DMS79 treated with DMSO at 0.1 percent for 48 hours (cell line): ENCODE measurements around the gene SEPSECS.
"Not testable (repeated sequence)": the region's sequence is repeated elsewhere in the genome, so short reads cannot be mapped to it uniquely, and the experiment has no call there.

Source experiments
- DNase-seq: peaks from one replicate; lab custom pipeline; 2025; lab: John Stamatoyannopoulos, UW

The SEPSECS gene

GRCh38 chr4:25109511-25109910, 50.7 kb downstream of the SEPSECS start:
- DNase-seq = no peak

GRCh38 chr4:25108556-25108955, 51.7 kb downstream of the SEPSECS start:
- DNase-seq = no peak

GRCh38 chr4:25107827-25108516, 52.3 kb downstream of the SEPSECS start:
- DNase-seq = no peak

GRCh38 chr4:25106363-25107151, 53.7 kb downstream of the SEPSECS start:
- DNase-seq = no peak

GRCh38 chr4:25104591-25104990, 55.7 kb downstream of the SEPSECS start:
- DNase-seq = no peak

GRCh38 chr4:25103418-25103817, 56.8 kb downstream of the SEPSECS start:
- DNase-seq = peak; percentile 12

GRCh38 chr4:25101836-25102235, 58.4 kb downstream of the SEPSECS start:
- DNase-seq = no peak

- no peak for DNase-seq
Observed at GRCh38 chr4:25100710-25101109, 59.5 kb downstream of the SEPSECS start.

- no peak for DNase-seq
Observed at GRCh38 chr4:25100021-25100555, 60.2 kb downstream of the SEPSECS start.

GRCh38 chr4:25098964-25099891, 61.0 kb downstream of the SEPSECS start:
- peak; percentile 26 for DNase-seq

GRCh38 chr4:25096981-25097443, 63.2 kb downstream of the SEPSECS start:
- DNase-seq = no peak

GRCh38 chr4:25096251-25096980, 63.8 kb downstream of the SEPSECS start:
- DNase-seq = no peak

- DNase-seq = no peak
Observed at GRCh38 chr4:25095837-25096236, 64.4 kb downstream of the SEPSECS start.

- no peak for DNase-seq
Observed at GRCh38 chr4:25092139-25092538, 68.1 kb downstream of the SEPSECS start.

- no peak for DNase-seq
Observed at GRCh38 chr4:25090516-25090915, 69.7 kb downstream of the SEPSECS start.

GRCh38 chr4:25089051-25089763, 71.0 kb downstream of the SEPSECS start:
- no peak for DNase-seq

GRCh38 chr4:25088093-25088952, 71.9 kb downstream of the SEPSECS start:
- no peak for DNase-seq

- no peak for DNase-seq
Observed at GRCh38 chr4:25085671-25086070, 74.6 kb downstream of the SEPSECS start.

GRCh38 chr4:25083441-25083840, 76.8 kb downstream of the SEPSECS start:
- not testable (repeated sequence) for DNase-seq
